Epidermal melanocyte (primary cell): ENCODE data around the gene LRRC4C.
"Not testable (repeated sequence)": the region's sequence is repeated elsewhere in the genome, so short reads cannot be mapped to it uniquely, and the experiment has no call there.

Experiments used
- DNase-seq: peaks from one replicate; pipeline ENCODE4 v3.0.0; 2011; ENCODE audit warnings: low spot score; ENCODE audit not compliant: insufficient read length

Gene LRRC4C

DNA sequence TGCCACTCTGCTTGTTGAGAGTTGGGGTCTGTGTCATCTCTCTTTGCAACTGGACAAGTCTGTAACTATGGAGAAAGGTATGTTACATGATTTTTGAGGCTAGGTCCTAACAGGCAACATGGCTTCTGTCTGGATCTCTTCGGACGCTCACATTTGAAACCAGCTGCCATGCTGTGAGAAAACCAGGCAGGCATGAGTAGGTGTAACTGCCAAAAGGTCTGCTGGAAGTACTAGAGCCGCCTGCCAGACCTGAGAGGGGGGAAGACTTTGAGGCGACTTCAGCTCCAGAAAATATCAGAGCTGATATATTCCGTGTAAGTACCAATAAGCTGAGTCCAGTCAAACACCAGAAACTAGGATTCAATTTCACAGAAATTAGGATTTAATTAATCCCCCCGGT lies 579.5 kb downstream of the LRRC4C start:
- DNase-seq, result no peak

DNA sequence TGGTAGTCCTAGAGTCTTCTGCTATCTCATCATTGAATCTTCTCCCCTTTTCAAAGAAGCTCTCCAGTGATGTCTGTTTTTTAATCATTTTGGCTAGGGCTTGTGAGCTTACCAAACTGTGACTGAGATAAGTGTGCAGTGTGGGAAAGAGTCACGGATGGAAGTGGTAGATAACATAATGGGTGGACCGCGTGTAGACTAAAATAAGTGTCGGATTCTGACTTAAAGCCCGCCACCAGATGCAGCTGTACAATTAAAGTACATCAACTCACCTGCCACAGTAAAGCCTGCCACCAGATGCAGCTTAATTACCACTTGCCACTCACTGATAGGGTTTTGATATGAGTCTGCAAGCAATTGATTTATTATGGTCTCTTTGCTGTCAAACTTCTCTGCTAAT lies 581.5 kb downstream of the LRRC4C start:
- DNase-seq, result no peak

GRCh38 chr11:40877256-40877655 lies 582.2 kb downstream of the LRRC4C start:
- no peak for DNase-seq

GRCh38 chr11:40867991-40868632 lies 591.3 kb downstream of the LRRC4C start:
- DNase-seq, result no peak

GRCh38 chr11:40857754-40858153 lies 601.7 kb downstream of the LRRC4C start:
- DNase-seq, result not testable (repeated sequence)

- DNase-seq, result no peak
Measured at GRCh38 chr11:40842750-40843339, 616.6 kb downstream of the LRRC4C start.

- no peak for DNase-seq
Measured at GRCh38 chr11:40841231-40841630, 618.2 kb downstream of the LRRC4C start.

- no peak for DNase-seq
Measured at GRCh38 chr11:40838181-40838683, 621.2 kb downstream of the LRRC4C start.

DNA sequence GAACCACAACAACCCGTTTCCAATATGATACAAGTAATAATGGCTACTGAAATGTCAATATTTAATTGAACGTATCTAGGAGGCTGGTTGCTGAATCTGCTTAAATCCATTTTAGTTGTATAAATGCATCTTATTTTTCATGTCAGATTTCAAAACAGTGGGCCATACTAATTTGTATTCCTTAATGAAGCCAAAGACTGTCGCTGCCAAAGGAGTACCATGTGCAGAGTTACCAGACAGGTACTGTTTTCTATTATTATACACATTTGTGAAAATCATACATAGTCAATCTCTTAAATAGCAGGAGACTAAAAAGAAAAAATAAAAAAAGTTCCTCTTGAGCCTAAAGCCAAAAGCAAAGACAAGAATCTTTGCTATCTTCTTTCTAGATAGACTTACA lies 632.3 kb downstream of the LRRC4C start:
- no peak for DNase-seq

DNA sequence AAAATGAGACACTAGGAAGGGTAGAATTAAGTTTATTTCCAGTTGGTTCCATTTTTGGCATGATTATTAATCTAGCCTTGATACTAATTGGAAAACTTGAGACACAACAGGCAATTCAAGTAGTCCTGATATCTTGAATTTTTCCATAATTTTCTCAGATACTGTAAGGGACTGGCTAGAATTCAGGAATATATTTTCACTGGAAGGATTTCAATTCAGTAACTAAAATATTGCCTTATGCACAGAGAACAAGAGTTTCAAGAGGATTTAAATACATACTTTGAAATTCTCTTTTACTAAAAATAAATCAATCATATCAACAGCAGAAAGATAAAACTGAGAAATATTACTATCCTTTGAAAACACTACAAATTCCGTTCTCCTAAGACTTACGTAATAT lies 632.9 kb downstream of the LRRC4C start:
- DNase-seq, result no peak

GRCh38 chr11:40825201-40825834 lies 634.1 kb downstream of the LRRC4C start:
- DNase-seq, result no peak

GRCh38 chr11:40819230-40819629 lies 640.2 kb downstream of the LRRC4C start:
- no peak for DNase-seq

- no peak for DNase-seq
Measured at GRCh38 chr11:40816976-40817375, 642.5 kb downstream of the LRRC4C start.

DNA sequence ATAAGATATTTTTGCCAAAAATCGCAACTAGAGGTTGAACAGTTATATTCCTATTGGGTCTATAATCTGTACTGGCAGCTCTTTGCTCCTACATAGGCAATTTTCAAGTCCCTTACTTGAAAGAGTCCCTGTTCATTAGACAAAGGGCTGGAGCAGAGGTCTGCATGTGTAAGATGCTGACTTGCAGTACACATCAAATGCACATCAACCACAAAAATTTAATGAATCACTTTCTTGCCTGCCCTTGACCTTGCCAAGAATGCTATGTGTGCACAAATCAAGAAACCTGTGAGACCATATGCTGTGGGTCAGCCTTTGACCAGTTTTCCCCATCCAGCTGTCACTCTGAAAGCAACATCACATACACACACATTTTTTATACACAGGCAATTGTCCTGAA lies 661.5 kb downstream of the LRRC4C start:
- DNase-seq, result peak; percentile 18

DNA sequence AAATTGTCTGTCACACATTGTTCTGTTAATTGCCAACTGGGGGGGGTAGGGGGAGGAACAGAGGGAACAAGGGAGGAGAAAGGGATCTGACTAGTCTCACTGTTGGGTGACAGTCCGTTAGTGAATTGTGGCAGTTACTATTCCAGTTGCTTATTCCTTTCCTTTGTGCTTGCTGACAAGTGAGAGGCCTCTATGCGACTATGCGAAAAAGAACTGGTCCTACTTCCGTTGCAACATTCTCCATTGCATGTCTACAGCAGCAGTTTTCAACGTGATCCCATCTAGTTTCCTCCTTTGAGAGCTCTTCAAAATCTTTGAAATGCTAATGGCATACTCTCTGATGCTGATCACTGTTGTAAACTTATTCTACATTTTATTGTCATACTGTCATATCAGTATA lies 672.2 kb downstream of the LRRC4C start:
- DNase-seq, result no peak

DNA sequence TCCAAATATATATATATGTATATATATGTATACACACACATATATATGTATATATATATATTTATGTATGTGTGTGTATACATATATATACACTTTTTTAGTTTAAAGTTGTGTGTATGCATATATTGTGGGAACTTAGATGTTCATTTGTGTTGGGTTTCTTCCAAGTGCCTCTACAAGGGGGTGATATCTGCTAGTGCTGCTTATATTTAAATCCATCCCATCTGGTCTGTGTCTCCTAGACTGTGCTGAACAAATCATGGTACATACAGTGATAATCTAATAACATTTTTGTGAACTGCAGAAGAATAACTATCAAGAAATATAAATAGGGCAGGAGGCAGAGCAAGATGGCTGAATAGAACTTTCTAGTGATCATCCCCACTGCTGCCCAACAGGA lies 696.4 kb downstream of the LRRC4C start:
- DNase-seq, result no peak

DNA sequence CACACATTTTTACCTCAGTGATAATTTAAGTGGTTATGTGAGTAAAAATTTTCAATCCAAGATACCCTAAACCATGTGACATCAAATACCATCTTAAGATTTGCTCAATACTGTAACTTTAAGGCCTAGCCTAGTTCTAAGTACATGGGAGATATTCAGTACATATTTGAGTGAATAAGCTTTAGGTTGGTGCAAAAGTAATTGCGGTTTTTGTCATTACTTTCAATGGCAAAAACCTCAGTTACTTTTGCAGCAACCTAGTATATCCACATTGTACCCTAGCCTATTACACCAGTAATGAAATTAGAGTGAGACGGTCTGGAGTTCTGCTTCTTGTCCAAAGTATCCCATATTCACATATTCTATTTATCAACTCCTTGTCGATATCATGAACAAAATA lies 700.1 kb downstream of the LRRC4C start:
- DNase-seq, result no peak

DNA sequence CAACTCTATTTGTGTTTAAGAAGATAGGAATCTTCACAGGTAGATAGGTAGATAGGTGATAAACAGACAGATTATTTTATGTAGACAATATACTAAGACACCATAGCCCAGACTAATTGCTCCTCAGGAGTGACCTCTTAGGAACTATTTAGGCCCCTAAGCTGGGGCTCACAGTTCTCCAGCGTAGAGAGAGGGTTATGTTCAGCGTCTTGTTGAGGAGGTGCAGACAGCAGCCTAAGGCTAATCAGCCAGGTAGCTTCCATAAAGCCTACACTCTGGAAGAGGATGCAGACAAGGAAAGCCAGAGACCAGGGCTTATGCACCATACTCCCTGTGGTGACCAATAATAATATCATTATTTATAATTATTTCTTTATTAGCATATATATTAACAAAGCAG lies 705.2 kb downstream of the LRRC4C start:
- DNase-seq, result no peak

DNA sequence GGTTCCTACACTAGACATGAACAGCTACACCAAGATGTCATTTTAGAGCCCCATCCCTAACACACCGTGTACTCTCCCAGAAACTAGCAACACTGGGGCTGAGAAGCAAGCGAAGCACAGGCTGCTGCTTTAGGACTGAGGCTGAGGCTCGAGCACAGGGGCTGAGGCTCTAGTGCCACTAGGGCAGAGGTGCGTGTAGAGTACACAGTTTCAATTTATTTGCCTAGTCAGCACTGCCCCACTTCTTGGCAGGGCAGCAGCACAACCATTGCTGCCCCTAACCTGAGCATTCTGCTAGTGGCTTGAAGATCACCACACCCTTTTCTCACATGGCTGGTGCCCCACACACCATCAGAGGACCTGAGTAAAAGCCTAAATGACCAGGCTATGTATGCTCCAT lies 713.2 kb downstream of the LRRC4C start:
- no peak for DNase-seq

DNA sequence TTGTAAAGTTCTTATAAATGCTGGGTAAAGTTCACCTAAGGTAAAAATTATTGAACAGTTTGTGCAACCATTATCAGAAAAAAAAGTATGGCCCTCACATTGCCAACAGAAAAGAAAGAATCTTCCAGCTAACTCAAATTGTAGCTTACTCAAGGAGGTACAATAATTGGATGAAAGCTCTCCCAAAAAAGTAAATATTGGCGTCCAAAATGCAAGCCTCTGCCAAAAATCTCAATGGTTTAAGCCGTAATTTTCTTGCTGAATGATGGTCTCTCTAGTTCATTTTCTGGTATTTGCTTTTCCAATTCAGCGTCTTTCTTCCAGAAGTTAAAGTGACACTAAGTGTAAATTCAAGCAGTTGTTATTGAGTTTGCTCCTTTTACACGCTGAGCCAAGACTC lies 727.3 kb downstream of the LRRC4C start:
- no peak for DNase-seq

DNA sequence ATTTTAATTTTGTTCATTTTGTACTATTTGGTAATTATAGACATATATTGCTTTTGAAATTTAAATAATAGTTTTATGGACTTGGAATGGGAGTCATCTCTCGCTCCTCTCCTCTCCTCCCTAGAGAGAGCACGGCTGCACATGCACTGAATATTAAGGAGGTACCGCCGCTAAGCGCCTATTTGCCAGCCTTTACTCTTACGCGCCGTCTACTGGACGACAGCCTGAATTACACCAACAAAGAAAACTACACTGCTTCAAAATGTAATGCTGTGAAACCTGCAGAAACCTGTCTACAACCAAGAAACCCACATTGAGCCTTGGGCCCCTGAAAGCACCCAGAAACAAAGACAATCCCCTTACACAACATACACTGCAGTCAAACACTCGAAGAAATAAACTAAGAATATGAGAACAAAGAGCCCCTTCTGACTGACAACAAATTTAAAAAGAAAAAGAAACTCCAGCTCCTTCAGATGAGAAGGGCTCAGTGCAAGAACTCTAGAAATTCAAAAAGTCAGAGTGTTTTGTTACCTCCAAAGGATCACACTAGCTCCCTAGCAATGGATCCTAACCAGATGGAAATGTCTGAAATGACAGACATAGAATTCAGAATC lies 737.2 kb downstream of the LRRC4C start:
- no peak for DNase-seq

DNA sequence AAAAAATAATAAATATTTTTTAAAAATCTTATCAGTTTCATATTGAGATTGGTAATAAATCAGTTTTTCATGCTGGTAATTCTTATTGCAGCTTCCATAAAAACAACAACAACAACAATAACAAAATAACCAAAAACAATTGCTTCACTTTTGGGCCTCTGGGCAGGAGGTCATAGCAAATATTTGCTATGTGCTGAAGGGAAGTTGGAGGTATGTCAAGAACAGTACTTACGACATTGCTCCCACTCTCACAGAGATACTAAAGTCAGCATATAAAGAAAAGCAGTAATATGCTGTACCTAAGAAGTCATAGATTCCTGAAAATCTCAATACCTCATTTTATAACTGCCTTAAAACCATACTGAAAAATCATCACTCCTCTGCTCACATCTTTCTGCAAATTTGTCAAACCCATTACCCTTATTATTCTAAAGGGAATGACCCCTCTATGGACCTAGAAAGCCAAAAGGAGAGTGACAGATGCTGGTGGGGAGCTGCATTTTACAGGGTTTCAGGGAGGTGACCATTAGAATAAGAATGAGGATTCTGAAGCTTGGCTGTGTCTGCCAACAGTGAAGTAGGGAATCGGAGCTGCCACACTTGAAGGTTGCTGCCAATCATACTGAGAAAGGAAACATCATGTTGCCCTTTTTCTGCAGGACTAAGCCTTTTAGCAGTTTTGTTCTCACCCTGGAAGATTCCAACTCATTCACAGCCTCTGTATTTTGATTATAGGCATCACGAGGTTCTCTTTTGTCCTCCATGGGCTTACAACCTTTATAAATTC lies 742.9 kb downstream of the LRRC4C start:
- no peak for DNase-seq
